ENCODE results near the gene TESK2.

- TF ChIP-seq CTCF (conservative IDR thresholded peaks at IDR 0.05; ENCODE audit: low read length) (no peak), EZH2phosphoT487 (IDR thresholded peaks at IDR 0.05; ENCODE audit: borderline replicate concordance) (no peak)
These were observed 711 bp upstream of the TESK2 start for GRCh38 chr1:45491487-45492260.
